Neural cell (in vitro differentiated cells): ENCODE data around the gene MYLK. TPM values are rescaled to one million over a fixed set of nuclear protein-coding genes. Genes with fewer than 3 reads are reported as not detected.

Source experiments
- H2AFZ ChIP-seq: fragments of 200-600, 300-800 bp; sonication (generic), shearing (Covaris generic); 2 replicates; pipeline ENCODE4 v1.6.0; 2014; ENCODE audit warnings: low read depth, mild to moderate bottlenecking, antibody characterized with exemption, low read length, moderate library complexity
- H3F3A ChIP-seq: fragments of 200-600 bp; shearing (Covaris generic); 2 replicates; pipeline ENCODE4 v1.6.1; 2016; ENCODE audit warnings: mild to moderate bottlenecking, moderate library complexity, mixed read lengths, antibody characterized with exemption, low read length; ENCODE audit not compliant: insufficient read depth, poor library complexity, severe bottlenecking
- H3K27ac ChIP-seq: fragments of 200-600, 300-800 bp; sonication (generic), shearing (Covaris generic); 2 replicates; pipeline ENCODE4 v1.5.1; 2014; ENCODE audit warnings: mild to moderate bottlenecking, low read length, moderate library complexity
- H3K27me3 ChIP-seq: fragments of 300-800, 200-600 bp; sonication (generic), shearing (Covaris generic); 2 replicates; pipeline ENCODE4 v1.6.0; 2014; ENCODE audit warnings: mild to moderate bottlenecking, low read depth, low read length, moderate library complexity; ENCODE audit not compliant: insufficient read depth
- H3K36me3 ChIP-seq: fragments of 300-800, 200-600 bp; sonication (generic), shearing (Covaris generic); 2 replicates; pipeline ENCODE4 v1.5.1; 2014; ENCODE audit warnings: mild to moderate bottlenecking, antibody characterized with exemption, low read length, moderate library complexity; ENCODE audit not compliant: insufficient read depth
- H3K4me2 ChIP-seq: fragments of 300-800, 200-600 bp; sonication (generic), shearing (Covaris generic); 2 replicates; pipeline ENCODE4 v1.6.0; 2014; ENCODE audit warnings: mild to moderate bottlenecking, low read length
- H3K4me3 ChIP-seq: fragments of 300-800, 200-600 bp; sonication (generic), shearing (Covaris generic); 2 replicates; pipeline ENCODE4 v1.5.1; 2014; ENCODE audit warnings: mild to moderate bottlenecking, low read length, moderate library complexity
- H3K79me2 ChIP-seq: fragments of 200-600 bp; shearing (Covaris generic); replicated peaks from 2 replicates; pipeline ENCODE4 v1.6.0; 2014; ENCODE audit warnings: mild to moderate bottlenecking, low read length, moderate library complexity; ENCODE audit not compliant: insufficient read depth
- H3K9ac ChIP-seq: fragments of 300-800, 200-600 bp; sonication (generic), shearing (Covaris generic); 2 replicates; pipeline ENCODE4 v1.6.1; 2016; ENCODE audit warnings: mild to moderate bottlenecking, low read length, mixed read lengths
- H3K9me2 ChIP-seq: fragments of 200-600 bp; shearing (Covaris generic); 2 replicates; pipeline ENCODE4 v1.6.1; 2016; ENCODE audit warnings: mild to moderate bottlenecking, low read length, mixed read lengths; ENCODE audit not compliant: insufficient read depth
- H3K9me3 ChIP-seq: fragments of 200-600, 300-800 bp; sonication (generic), shearing (Covaris generic); 2 replicates; pipeline ENCODE4 v1.6.1; 2016; ENCODE audit warnings: mild to moderate bottlenecking, mixed run types, low read length, moderate library complexity, mixed read lengths
- H4K20me1 ChIP-seq: fragments of 200-600 bp; shearing (Covaris generic); 2 replicates; pipeline ENCODE4 v1.6.1; 2016; ENCODE audit warnings: mild to moderate bottlenecking, mixed run types; ENCODE audit not compliant: insufficient read depth
- EP300 ChIP-seq: fragments of 450-650 bp; conservative IDR thresholded peaks from 2 replicates; pipeline ENCODE4 v1.6.1; 2014; ENCODE audit warnings: antibody characterized with exemption, mild to moderate bottlenecking, moderate library complexity; ENCODE audit not compliant: poor library complexity, severe bottlenecking
- EZH2 ChIP-seq: fragments of 200-600, 300-800 bp; shearing (Covaris generic), sonication (generic); IDR thresholded peaks from 2 replicates; pipeline ENCODE4 v1.6.1; 2014; ENCODE audit warnings: antibody characterized with exemption, low read length, borderline replicate concordance, mild to moderate bottlenecking; ENCODE audit not compliant: insufficient read depth, poor library complexity, severe bottlenecking
- MXI1 ChIP-seq: fragments of 450-650 bp; conservative IDR thresholded peaks from 2 replicates; pipeline ENCODE4 v1.6.1; 2014; ENCODE audit warnings: antibody characterized with exemption, mild to moderate bottlenecking; ENCODE audit not compliant: poor library complexity, severe bottlenecking
- POLR2AphosphoS5 ChIP-seq: IDR thresholded peaks from 2 replicates; pipeline ENCODE4 v1.6.1; 2012
- RAD21 ChIP-seq: fragments of 450-650 bp; conservative IDR thresholded peaks from 2 replicates; pipeline ENCODE4 v1.6.1; 2014; ENCODE audit warnings: antibody characterized with exemption, mild to moderate bottlenecking, moderate library complexity
- SMC3 ChIP-seq: fragments of 450-650 bp; conservative IDR thresholded peaks from 2 replicates; pipeline ENCODE4 v1.6.1; 2014; ENCODE audit warnings: antibody characterized with exemption, mild to moderate bottlenecking, moderate library complexity; ENCODE audit not compliant: poor library complexity
- TAF1 ChIP-seq: IDR thresholded peaks from 2 replicates; pipeline ENCODE4 v1.6.1; 2012; ENCODE audit warnings: low read depth
- polyA plus RNA-seq: library from polyadenylated mRNA; depleted of rRNA; stranded (reverse); fragments of >200 nt; gene quantifications from 2 replicates; pipeline ENCODE4 v1.2.3, GENCODE V29; 2014
- TF ChIP-seq, protein P1 (sequence below): IDR thresholded peaks from 2 replicates; pipeline ENCODE4 v1.6.1; 2012; ENCODE audit warnings: borderline replicate concordance
- TF ChIP-seq, protein P2 (sequence below): fragments of 450-650 bp; IDR thresholded peaks from 2 replicates; pipeline ENCODE4 v1.5.1; 2014; ENCODE audit warnings: antibody characterized with exemption, mild to moderate bottlenecking, moderate library complexity; ENCODE audit not compliant: poor library complexity, severe bottlenecking

The MYLK gene
- polyA plus RNA-seq, 1 donor from 2014 or later, result 0.43 TPM

DNA sequence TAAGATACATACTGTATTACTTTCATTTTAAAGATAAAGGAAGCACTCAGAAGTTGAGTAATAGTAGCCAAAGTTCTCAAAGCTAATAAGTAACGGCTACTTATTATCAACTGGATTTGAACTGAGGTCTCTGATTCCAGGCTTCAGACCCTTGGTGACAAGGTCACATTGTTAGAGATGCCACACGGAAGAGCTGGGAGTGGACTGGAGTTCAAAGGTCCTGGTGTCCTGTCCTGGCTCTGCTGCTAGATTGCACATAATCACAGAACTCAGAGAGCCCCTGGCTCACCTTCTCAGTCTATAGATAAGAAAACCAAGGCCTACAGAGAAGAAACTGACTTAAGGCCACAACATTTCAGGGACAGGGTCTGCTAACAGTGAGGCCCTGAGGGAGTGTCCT is 75.3 kb downstream of the MYLK start:
- no peaks in the 10 kb centered on the region for H3F3A ChIP-seq
- no peak overlapping the region for H3K4me2 ChIP-seq
- H3K27me3 ChIP-seq, result no peaks in the 10 kb centered on the region
- no peaks in the 10 kb centered on the region for H3K9me2 ChIP-seq
- H3K79me2 ChIP-seq, result no peaks in the 10 kb centered on the region
- no peak overlapping the region for H3K4me3 ChIP-seq
- H3K9me3 ChIP-seq, result no peaks in the 10 kb centered on the region
- no peak for TF ChIP-seq POLR2AphosphoS5
- no peak for TF ChIP-seq EZH2
- no peak for TF ChIP-seq EP300
- no peak for TF ChIP-seq MXI1
- no peak for TF ChIP-seq SMC3
- TF ChIP-seq TAF1, result no peak
- TF ChIP-seq, protein P1, sequence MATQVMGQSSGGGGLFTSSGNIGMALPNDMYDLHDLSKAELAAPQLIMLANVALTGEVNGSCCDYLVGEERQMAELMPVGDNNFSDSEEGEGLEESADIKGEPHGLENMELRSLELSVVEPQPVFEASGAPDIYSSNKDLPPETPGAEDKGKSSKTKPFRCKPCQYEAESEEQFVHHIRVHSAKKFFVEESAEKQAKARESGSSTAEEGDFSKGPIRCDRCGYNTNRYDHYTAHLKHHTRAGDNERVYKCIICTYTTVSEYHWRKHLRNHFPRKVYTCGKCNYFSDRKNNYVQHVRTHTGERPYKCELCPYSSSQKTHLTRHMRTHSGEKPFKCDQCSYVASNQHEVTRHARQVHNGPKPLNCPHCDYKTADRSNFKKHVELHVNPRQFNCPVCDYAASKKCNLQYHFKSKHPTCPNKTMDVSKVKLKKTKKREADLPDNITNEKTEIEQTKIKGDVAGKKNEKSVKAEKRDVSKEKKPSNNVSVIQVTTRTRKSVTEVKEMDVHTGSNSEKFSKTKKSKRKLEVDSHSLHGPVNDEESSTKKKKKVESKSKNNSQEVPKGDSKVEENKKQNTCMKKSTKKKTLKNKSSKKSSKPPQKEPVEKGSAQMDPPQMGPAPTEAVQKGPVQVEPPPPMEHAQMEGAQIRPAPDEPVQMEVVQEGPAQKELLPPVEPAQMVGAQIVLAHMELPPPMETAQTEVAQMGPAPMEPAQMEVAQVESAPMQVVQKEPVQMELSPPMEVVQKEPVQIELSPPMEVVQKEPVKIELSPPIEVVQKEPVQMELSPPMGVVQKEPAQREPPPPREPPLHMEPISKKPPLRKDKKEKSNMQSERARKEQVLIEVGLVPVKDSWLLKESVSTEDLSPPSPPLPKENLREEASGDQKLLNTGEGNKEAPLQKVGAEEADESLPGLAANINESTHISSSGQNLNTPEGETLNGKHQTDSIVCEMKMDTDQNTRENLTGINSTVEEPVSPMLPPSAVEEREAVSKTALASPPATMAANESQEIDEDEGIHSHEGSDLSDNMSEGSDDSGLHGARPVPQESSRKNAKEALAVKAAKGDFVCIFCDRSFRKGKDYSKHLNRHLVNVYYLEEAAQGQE, result no peak
- TF ChIP-seq RAD21, result no peak
- TF ChIP-seq, protein P2, sequence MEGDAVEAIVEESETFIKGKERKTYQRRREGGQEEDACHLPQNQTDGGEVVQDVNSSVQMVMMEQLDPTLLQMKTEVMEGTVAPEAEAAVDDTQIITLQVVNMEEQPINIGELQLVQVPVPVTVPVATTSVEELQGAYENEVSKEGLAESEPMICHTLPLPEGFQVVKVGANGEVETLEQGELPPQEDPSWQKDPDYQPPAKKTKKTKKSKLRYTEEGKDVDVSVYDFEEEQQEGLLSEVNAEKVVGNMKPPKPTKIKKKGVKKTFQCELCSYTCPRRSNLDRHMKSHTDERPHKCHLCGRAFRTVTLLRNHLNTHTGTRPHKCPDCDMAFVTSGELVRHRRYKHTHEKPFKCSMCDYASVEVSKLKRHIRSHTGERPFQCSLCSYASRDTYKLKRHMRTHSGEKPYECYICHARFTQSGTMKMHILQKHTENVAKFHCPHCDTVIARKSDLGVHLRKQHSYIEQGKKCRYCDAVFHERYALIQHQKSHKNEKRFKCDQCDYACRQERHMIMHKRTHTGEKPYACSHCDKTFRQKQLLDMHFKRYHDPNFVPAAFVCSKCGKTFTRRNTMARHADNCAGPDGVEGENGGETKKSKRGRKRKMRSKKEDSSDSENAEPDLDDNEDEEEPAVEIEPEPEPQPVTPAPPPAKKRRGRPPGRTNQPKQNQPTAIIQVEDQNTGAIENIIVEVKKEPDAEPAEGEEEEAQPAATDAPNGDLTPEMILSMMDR, result no peak
- no peaks in the 10 kb centered on the region for H3K36me3 ChIP-seq
- H4K20me1 ChIP-seq, result no peaks in the 10 kb centered on the region
- no peak overlapping the region for H2AFZ ChIP-seq
- no peak overlapping the region for H3K9ac ChIP-seq
- no peak overlapping the region for H3K27ac ChIP-seq

DNA sequence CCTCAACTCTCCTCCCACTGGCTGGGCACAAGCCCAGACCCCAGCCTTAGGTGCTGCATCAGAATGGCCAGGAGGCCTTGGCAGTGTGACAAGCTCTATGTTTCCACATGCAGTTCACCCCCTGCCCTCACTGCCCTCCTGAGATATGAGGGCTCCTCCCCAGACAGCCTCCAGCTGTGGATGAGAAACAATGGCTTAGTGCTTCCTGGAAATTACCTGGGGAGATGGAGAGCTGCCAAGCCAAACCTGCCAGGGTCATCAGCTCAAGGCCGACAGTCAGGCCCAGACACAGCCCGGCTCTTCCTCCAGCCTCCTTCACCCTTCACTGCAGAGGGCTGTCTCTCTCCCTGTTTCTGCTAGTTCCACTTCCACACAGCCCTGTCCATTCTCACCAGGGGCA is 76.3 kb downstream of the MYLK start:
- H4K20me1 ChIP-seq, result no peaks in the 10 kb centered on the region
- H3K79me2 ChIP-seq, result no peaks in the 10 kb centered on the region

More for the DNA sequence above, 76.3 kb downstream of the MYLK start:
- H3K9me2 ChIP-seq, result no peaks in the 10 kb centered on the region
- no peaks in the 10 kb centered on the region for H3K9me3 ChIP-seq
- no peaks in the 10 kb centered on the region for H3K27me3 ChIP-seq
- no peak overlapping the region for H3K27ac ChIP-seq
- no peak overlapping the region for H3K4me3 ChIP-seq
- no peaks in the 10 kb centered on the region for H3F3A ChIP-seq
- H3K4me2 ChIP-seq, result no peak overlapping the region
- H3K36me3 ChIP-seq, result no peaks in the 10 kb centered on the region
- TF ChIP-seq, protein P2, result no peak
- TF ChIP-seq SMC3 (no peak), POLR2AphosphoS5 (no peak), MXI1 (no peak), RAD21 (no peak), TAF1 (no peak), EZH2 (no peak)
- no peak overlapping the region for H2AFZ ChIP-seq
- H3K9ac ChIP-seq, result no peak overlapping the region
